ENCODE data around the gene DMRTC1. TPM values are rescaled to one million over a fixed set of nuclear protein-coding genes. Genes with fewer than 3 reads are reported as not detected.
"Not testable (repeated sequence)": the region's sequence is repeated elsewhere in the genome, so short reads cannot be mapped to it uniquely, and the experiment has no call there.

The DMRTC1 gene
- total RNA-seq, 2 experiments from 2014 or later, result 0.50 to 0.85 TPM

- intact Hi-C loops (cut with DNase I, micrococcal nuclease); H3K4me3 Mint-ChIP-seq; H3K27me3 ChIP-seq (ENCODE audit: control insufficient read depth in 1 of 2, insufficient read depth in 2 of 2, low read length in 2 of 2); ATAC-seq (ENCODE audit: poor library complexity); H3K27ac ChIP-seq (ENCODE audit: low read depth in 1 of 2, low read length in 2 of 2); H3K9me3 ChIP-seq (ENCODE audit: control insufficient read depth in 1 of 2, insufficient read depth in 1 of 2, low read length in 2 of 2); H3K27ac Mint-ChIP-seq; H3K4me1 ChIP-seq (ENCODE audit: insufficient read depth, low read length); H3K36me3 Mint-ChIP-seq (ENCODE audit: low read depth); CTCF ChIA-PET; H3K4me3 ChIP-seq (ENCODE audit: low read length); H3K4me1 Mint-ChIP-seq (ENCODE audit: low read depth); H3K36me3 ChIP-seq (ENCODE audit: insufficient read depth, low read length); POLR2A ChIA-PET; H3K9me3 Mint-ChIP-seq; DNase-seq; H3K27me3 Mint-ChIP-seq: not testable (repeated sequence)
These were observed 5.7 kb downstream of the DMRTC1 start, which contains the start of gene FAM236A for GRCh38 chrX:72937906-72938305. Gene FAM236A (plus strand): TSS chrX:72938206. CDS start chrX:72938263, 57 bp downstream.

- CTCF ChIA-PET; ATAC-seq (ENCODE audit: poor library complexity): not testable (repeated sequence)
These were observed 6.7 kb downstream of the DMRTC1 start for GRCh38 chrX:72936882-72937455.

GRCh38 chrX:72936455-72936854 is 7.2 kb downstream of the DMRTC1 start:
- H3K27ac ChIP-seq (ENCODE audit: low read depth in 1 of 2, low read length in 2 of 2); H3K36me3 Mint-ChIP-seq (ENCODE audit: low read depth); H3K9me3 ChIP-seq (ENCODE audit: control insufficient read depth in 1 of 2, insufficient read depth in 1 of 2, low read length in 2 of 2); intact Hi-C loops (cut with DNase I, micrococcal nuclease); POLR2A ChIA-PET; H3K27ac Mint-ChIP-seq; DNase-seq; H3K4me1 Mint-ChIP-seq (ENCODE audit: low read depth); H3K4me1 ChIP-seq (ENCODE audit: insufficient read depth, low read length); H3K27me3 Mint-ChIP-seq; ATAC-seq (ENCODE audit: poor library complexity); H3K27me3 ChIP-seq (ENCODE audit: control insufficient read depth in 1 of 2, insufficient read depth in 2 of 2, low read length in 2 of 2); CTCF ChIA-PET; H3K4me3 Mint-ChIP-seq; H3K4me3 ChIP-seq (ENCODE audit: low read length); H3K36me3 ChIP-seq (ENCODE audit: insufficient read depth, low read length); H3K9me3 Mint-ChIP-seq: not testable (repeated sequence)

More at GRCh38 chrX:72936882-72937455, 6.7 kb downstream of the DMRTC1 start:
- H3K27ac Mint-ChIP-seq; H3K4me1 ChIP-seq (ENCODE audit: insufficient read depth, low read length); H3K27me3 ChIP-seq (ENCODE audit: control insufficient read depth in 1 of 2, insufficient read depth in 2 of 2, low read length in 2 of 2); H3K4me3 ChIP-seq (ENCODE audit: low read length); DNase-seq; intact Hi-C loops (cut with DNase I, micrococcal nuclease); H3K36me3 Mint-ChIP-seq (ENCODE audit: low read depth); POLR2A ChIA-PET; H3K27ac ChIP-seq (ENCODE audit: low read depth in 1 of 2, low read length in 2 of 2); H3K27me3 Mint-ChIP-seq; H3K4me3 Mint-ChIP-seq; H3K9me3 ChIP-seq (ENCODE audit: control insufficient read depth in 1 of 2, insufficient read depth in 1 of 2, low read length in 2 of 2); H3K9me3 Mint-ChIP-seq; H3K4me1 Mint-ChIP-seq (ENCODE audit: low read depth); H3K36me3 ChIP-seq (ENCODE audit: insufficient read depth, low read length): not testable (repeated sequence)

DNA sequence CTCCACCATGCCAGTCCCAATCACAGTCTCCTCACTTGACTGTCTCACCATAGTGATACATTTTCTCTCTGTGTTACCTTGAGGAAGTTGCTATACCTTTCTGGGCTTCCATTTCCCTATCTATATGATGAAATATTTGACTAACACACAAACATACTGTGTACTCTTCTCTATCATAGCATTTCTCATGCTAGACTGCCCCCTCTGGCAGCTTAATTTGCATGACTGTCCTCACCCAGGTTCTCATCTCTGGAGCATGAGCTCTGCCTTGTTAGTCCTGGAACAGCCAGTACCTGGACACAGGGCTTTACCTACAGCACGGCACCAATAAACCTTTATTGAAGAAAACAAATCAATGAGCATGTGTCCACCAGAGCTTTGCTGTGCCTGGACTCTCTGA is 11.4 kb downstream of the DMRTC1 start:
- H3K27me3 Mint-ChIP-seq; H3K4me3 ChIP-seq (ENCODE audit: low read length); CTCF ChIA-PET; H3K9me3 Mint-ChIP-seq; H3K36me3 Mint-ChIP-seq (ENCODE audit: low read depth); ATAC-seq (ENCODE audit: poor library complexity); H3K9me3 ChIP-seq (ENCODE audit: control insufficient read depth in 1 of 2, insufficient read depth in 1 of 2, low read length in 2 of 2); H3K27ac ChIP-seq (ENCODE audit: low read depth in 1 of 2, low read length in 2 of 2); H3K27me3 ChIP-seq (ENCODE audit: control insufficient read depth in 1 of 2, insufficient read depth in 2 of 2, low read length in 2 of 2); H3K4me1 Mint-ChIP-seq (ENCODE audit: low read depth); POLR2A ChIA-PET; H3K4me3 Mint-ChIP-seq; H3K4me1 ChIP-seq (ENCODE audit: insufficient read depth, low read length); H3K36me3 ChIP-seq (ENCODE audit: insufficient read depth, low read length); intact Hi-C loops (cut with DNase I, micrococcal nuclease); H3K27ac Mint-ChIP-seq; DNase-seq: not testable (repeated sequence)

DNA sequence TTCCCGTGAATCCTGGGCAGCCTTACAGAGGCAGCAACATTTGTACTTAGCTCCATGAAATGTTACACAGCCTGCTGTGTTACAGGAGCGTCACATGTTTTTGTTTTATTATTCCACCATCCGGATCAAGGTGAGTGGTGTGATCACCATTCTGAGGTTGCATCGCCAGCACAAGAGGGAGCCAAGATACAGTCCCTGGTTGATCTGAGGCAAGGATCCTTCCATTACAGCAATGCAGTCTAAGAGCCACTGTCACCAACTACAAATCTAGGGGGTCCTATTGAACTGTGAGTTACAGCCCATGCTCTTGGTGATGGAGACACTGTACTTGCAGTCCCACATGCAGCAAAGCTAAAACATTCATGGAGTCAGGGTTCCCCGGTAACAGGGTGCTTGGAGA is 27.5 kb downstream of the DMRTC1 start:
- H3K36me3 Mint-ChIP-seq (ENCODE audit: low read depth); H3K9me3 Mint-ChIP-seq; H3K9me3 ChIP-seq (ENCODE audit: control insufficient read depth in 1 of 2, insufficient read depth in 1 of 2, low read length in 2 of 2); POLR2A ChIA-PET; CTCF ChIA-PET; H3K27ac Mint-ChIP-seq; H3K27me3 Mint-ChIP-seq; H3K4me1 ChIP-seq (ENCODE audit: insufficient read depth, low read length); ATAC-seq (ENCODE audit: poor library complexity); DNase-seq; H3K4me3 Mint-ChIP-seq; H3K4me3 ChIP-seq (ENCODE audit: low read length); H3K27me3 ChIP-seq (ENCODE audit: control insufficient read depth in 1 of 2, insufficient read depth in 2 of 2, low read length in 2 of 2); H3K36me3 ChIP-seq (ENCODE audit: insufficient read depth, low read length); H3K27ac ChIP-seq (ENCODE audit: low read depth in 1 of 2, low read length in 2 of 2); H3K4me1 Mint-ChIP-seq (ENCODE audit: low read depth); intact Hi-C loops (cut with DNase I, micrococcal nuclease): not testable (repeated sequence)

DNA sequence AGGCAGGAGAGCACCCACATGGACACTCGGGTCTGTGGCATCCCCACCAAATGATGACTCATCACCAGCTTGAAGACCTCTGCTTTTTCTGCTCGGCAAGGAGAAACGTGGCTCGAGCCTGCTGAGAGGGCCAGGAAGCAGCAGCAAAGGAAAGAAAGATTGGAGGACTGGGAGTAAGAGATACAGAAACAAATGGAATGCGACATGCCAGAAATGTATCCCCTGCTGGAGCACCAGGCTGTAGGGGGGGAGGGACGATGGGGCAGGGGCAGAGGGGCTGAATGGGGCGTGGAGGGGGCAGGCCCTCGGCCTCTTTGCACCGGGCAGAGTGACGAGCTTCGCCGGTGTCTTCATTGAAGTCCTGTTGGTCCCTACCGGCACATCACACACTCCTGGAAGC is 31.3 kb downstream of the DMRTC1 start, which contains the start of gene FAM236C:
Gene FAM236C, plus strand, starts transcription at position 301 of the 400 bp plus-strand sequence. CDS start 100 bp downstream, outside the sequence.
- H3K4me3 ChIP-seq (ENCODE audit: low read length); H3K4me1 ChIP-seq (ENCODE audit: insufficient read depth, low read length); H3K27me3 Mint-ChIP-seq; CTCF ChIA-PET; H3K4me3 Mint-ChIP-seq; H3K27me3 ChIP-seq (ENCODE audit: control insufficient read depth in 1 of 2, insufficient read depth in 2 of 2, low read length in 2 of 2); H3K36me3 Mint-ChIP-seq (ENCODE audit: low read depth); H3K4me1 Mint-ChIP-seq (ENCODE audit: low read depth); H3K9me3 Mint-ChIP-seq; H3K27ac ChIP-seq (ENCODE audit: low read depth in 1 of 2, low read length in 2 of 2); ATAC-seq (ENCODE audit: poor library complexity); H3K9me3 ChIP-seq (ENCODE audit: control insufficient read depth in 1 of 2, insufficient read depth in 1 of 2, low read length in 2 of 2); H3K36me3 ChIP-seq (ENCODE audit: insufficient read depth, low read length); POLR2A ChIA-PET; DNase-seq; H3K27ac Mint-ChIP-seq; intact Hi-C loops (cut with DNase I, micrococcal nuclease): not testable (repeated sequence)

DNA sequence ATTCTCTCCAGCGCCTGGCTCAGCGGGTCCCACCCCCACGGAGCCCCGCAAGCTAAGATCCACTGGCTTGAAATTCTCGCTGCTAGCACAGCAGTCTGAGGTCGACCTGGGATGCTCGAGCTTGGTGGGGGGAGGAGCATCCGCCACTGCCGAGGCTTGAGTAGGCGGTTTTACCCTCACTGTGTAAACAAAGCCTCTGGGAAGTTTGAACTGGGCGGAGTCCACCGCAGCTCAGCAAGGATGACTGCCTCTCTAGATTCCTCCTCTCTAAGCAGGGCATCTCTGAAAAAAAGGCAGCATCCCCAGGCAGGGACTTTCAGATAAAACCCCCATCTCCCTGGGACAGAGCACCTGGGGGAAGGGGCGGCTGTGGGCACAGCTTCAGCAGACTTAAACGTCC is 53.9 kb downstream of the DMRTC1 start:
- H3K9me3 ChIP-seq (ENCODE audit: control insufficient read depth in 1 of 2, insufficient read depth in 1 of 2, low read length in 2 of 2); H3K27me3 Mint-ChIP-seq; H3K4me1 Mint-ChIP-seq (ENCODE audit: low read depth); H3K4me3 Mint-ChIP-seq; H3K27ac Mint-ChIP-seq; POLR2A ChIA-PET; H3K36me3 ChIP-seq (ENCODE audit: insufficient read depth, low read length); H3K27ac ChIP-seq (ENCODE audit: low read depth in 1 of 2, low read length in 2 of 2); H3K4me1 ChIP-seq (ENCODE audit: insufficient read depth, low read length); H3K4me3 ChIP-seq (ENCODE audit: low read length); ATAC-seq (ENCODE audit: poor library complexity); H3K9me3 Mint-ChIP-seq; DNase-seq; CTCF ChIA-PET; intact Hi-C loops (cut with DNase I, micrococcal nuclease); H3K36me3 Mint-ChIP-seq (ENCODE audit: low read depth); H3K27me3 ChIP-seq (ENCODE audit: control insufficient read depth in 1 of 2, insufficient read depth in 2 of 2, low read length in 2 of 2): not testable (repeated sequence)

Data from CD4-positive, alpha-beta T cell (primary cell).